Stimulated activated CD8-positive, alpha-beta memory T cell treated with anti-CD3 and anti-CD28 coated beads, Interleukin-7, amount 100 ng/mL, for 4 hours (primary cell): ENCODE data around the gene HOOK2.

Experiments
- DNase-seq, 2 donors: peaks; one replicate each; pipeline ENCODE4 v3.0.0-alpha.2; 2020; ENCODE audit warnings: low read depth in 2 of 2

The HOOK2 gene

GRCh38 chr19:12794196-12794941 is 19.0 kb upstream of the HOOK2 start:
- no peak for DNase-seq

- DNase-seq, result peak; percentile 89 to 97
Observed at GRCh38 chr19:12793290-12794195, 18.2 kb upstream of the HOOK2 start.

GRCh38 chr19:12792853-12793289 is 17.5 kb upstream of the HOOK2 start:
- DNase-seq, result no peak

DNA sequence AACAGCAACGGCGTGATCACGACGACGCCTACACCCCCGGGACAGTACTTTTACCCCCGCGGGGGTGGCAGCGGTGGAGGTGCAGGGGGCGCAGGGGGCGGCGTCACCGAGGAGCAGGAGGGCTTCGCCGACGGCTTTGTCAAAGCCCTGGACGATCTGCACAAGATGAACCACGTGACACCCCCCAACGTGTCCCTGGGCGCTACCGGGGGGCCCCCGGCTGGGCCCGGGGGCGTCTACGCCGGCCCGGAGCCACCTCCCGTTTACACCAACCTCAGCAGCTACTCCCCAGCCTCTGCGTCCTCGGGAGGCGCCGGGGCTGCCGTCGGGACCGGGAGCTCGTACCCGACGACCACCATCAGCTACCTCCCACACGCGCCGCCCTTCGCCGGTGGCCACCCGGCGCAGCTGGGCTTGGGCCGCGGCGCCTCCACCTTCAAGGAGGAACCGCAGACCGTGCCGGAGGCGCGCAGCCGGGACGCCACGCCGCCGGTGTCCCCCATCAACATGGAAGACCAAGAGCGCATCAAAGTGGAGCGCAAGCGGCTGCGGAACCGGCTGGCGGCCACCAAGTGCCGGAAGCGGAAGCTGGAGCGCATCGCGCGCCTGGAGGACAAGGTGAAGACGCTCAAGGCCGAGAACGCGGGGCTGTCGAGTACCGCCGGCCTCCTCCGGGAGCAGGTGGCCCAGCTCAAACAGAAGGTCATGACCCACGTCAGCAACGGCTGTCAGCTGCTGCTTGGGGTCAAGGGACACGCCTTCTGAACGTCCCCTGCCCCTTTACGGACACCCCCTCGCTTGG is 16.9 kb upstream of the HOOK2 start:
- peak; percentile 76 to 84 for DNase-seq

GRCh38 chr19:12791345-12792050 is 16.1 kb upstream of the HOOK2 start, which contains the start of gene JUNB:
Gene JUNB, plus strand, starts transcription at chr19:12791486. Its CDS starts 286 bp downstream, at chr19:12791772.
- DNase-seq, result peak; percentile 90 to 96

DNA sequence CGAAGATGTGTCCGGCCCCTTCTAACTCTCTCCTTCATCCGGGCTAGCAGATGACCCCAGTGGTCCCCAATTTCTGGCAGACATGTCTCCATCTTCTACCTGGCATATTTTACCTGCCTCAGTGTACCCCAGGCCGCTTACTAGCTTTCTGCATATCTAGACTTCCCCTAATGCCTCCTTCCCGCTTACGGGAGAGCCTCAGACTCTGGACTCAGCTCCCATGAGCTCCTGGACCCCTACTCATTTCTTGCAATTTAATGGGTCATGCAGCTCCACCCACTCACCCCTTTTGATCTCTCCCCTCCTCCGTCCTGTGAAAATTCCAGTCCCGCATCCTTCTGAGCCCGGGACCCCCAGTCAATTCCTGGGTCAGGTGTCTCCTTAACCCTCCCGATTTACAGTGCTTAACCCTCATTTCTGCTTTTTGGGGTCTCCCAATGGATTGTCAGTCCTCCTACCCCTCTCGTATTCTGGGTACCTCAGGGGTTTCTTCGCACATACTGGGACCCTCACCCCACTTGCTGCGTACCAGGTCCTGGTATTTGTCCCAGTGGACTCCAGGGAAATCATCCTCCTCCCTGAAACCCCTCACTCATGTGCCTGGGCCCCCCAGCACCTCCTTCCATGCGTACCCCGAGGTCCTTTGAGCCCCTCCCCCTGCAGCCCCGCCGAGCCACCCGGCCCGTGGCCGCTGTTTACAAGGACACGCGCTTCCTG is 15.4 kb upstream of the HOOK2 start:
- no peak for DNase-seq

GRCh38 chr19:12789904-12790619 is 14.7 kb upstream of the HOOK2 start:
- DNase-seq, result peak; percentile 77 to 91

DNA sequence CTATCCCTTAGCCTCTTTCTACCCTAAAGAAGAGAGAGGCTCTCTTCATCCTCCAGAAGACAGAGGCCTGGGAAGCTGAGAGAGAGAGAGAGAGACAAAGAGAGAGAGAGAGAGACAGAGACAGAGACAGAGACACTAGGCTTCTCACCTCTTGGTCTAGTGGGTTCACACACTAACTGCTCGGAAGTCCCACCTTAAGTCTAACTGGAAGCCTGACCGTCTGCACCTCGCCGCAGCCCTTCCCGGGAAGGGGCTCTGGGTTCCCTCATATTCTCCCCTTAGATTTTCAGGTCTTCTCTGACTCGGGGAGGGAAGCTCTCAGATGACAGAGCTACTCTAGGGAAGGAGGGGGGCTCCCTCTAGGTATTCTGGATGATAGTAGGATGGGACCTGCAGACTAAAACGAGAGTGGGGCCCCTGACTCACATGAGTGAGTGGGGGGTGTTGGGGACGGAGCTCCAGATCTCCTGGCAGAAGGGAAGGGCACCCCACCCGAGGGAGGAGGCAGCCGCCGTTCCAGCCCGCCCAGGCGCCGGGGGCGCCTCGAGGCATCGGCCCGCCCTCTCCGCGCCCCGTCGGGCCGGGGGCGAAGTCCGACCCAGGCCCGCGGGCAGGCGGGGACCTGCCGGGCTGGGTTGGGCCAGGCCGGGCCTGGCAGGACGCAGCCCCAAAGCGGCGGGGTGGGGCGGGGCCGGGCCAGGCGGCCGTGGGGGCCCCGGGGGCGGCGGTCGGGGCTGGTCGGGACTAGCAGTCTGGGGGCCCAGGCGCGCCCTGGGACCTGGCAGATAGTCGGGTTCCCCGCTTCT is 13.9 kb upstream of the HOOK2 start:
- DNase-seq, result peak in 1 of 2 donors; percentile 37

DNA sequence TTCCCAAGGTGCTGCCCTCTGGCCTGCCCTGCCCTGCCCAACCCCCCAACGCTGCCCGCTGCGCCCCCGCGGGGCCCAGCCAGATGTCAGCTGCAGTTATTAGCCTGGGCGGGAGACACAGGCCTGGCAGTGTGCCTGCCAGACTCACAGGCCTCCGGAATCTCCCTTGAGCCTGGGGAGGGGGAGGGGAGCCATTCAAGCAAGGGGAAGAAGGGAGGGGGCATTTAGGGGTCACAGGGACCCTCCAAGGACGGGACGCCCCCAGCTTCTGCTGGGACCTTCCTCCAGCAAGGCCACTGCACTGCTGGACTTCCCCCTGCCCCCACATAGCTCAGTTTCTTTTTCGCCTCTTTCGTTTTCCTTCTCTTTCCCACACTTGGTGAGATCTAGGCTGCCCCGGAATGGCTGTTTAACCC is 13.3 kb upstream of the HOOK2 start:
- peak in 1 of 2 donors; percentile 37 for DNase-seq

DNA sequence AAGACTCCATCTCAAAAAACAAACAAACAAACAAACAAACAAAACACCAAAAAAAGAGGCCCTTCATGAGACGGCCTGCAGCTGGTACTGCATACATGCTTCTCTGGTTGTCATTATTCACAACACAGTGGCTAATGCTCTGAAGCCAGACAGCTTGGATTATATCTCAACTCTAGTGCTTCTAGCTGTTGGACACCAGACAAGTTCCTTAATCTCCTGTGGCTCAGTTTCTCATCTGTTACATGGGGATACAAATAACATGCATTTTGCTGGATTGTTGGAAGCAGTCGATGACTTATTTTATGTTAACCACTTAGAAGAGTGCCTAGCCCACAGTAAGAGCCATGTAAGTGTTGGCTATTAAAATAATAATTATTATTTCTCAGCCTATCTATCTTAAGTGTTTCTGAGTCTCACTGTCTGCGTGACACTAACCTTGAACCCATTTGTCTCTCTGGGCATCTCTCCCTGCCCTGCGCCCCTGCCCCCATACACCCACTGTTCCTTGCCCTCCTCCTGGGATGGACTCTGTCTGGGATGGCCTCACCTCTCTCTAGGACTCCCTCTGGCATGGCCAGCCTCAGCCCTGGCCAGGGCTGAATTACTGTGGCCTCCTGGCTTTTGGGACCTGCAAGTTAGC is 12.8 kb upstream of the HOOK2 start:
- no peak for DNase-seq

GRCh38 chr19:12787458-12787857 is 12.1 kb upstream of the HOOK2 start:
- DNase-seq, result no peak

DNA sequence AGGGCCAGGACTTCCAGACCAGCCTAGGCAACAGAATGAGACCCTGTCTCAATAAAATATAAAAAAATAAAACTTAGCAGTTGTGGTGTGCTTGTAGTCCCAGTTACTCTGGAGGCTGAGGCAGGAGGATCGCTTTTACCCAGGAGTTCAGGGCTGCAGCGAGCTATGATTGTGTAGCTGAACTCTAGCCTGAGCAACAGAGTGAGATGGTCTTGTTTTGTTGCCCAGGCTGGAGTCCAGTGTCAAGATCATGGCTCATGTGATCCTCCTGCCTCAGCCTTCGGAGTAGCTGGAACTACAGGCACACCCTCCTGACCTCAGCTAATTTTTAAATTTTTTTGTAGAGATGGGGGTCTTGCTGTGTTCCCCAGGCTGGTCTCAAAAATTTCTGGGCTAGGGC is 11.6 kb upstream of the HOOK2 start:
- no peak for DNase-seq

DNA sequence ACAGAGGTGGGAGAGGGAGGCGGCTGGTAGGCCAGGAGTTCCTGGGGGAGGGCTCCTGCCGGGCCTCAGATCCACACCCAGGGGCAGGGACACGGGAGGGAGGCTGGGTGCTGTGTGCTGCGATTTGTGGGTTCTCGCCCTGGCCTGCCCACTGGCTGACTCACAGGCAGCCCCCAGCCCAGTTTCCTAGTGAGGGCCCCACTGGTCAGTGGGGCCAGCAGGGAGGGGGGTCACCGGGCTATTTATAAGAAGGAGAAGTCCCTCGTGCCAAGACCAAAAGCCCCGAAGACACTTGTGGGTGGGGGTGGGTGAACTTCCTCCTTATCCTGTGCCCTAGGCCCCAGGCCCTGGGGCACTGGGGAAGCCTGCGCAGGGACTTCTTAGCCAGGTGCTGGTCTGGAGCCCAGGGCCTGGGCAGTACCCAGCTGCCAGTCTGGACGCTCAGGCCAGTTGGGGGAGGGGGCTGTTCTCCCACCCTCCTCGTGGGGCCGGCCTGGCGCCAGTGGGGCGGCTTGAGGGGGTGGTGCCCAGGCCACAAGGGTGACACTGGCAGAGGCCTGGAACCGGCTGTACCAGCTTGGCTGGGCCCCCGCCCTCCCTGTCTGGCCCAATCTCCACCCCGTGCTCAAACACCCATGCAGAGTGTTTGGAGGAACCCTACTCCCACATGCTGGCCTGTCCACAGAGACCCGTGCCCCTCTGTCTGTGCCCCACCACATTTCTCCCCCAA is 11.0 kb upstream of the HOOK2 start:
- no peak for DNase-seq

DNA sequence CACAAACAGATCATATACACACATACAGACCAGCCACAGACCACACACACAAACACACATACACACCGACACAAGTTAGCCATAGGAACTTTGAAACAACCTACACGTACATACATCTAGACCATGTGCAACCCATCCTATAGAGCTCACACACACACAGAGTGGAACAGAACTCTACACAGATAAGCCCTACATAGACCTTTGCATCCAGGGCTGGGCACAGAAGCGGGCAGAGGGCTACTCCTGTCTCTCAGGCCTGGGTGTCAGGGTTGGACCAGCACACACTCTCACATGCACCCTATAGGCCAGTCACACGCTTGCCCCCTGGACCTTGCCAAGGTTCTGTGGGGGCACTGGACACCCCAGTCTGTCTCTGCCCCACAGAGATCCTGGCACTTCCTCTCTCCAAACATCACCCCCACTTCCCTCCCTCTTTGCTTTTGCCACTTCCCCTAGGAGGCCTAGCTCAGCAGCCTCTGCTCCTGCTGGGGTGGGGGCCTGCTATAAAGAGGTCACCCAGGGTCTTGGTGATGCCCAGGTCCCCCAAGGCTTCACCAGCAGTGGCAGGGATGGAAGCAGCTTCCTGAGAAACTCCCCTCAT is 10.2 kb upstream of the HOOK2 start:
- DNase-seq, result no peak

DNA sequence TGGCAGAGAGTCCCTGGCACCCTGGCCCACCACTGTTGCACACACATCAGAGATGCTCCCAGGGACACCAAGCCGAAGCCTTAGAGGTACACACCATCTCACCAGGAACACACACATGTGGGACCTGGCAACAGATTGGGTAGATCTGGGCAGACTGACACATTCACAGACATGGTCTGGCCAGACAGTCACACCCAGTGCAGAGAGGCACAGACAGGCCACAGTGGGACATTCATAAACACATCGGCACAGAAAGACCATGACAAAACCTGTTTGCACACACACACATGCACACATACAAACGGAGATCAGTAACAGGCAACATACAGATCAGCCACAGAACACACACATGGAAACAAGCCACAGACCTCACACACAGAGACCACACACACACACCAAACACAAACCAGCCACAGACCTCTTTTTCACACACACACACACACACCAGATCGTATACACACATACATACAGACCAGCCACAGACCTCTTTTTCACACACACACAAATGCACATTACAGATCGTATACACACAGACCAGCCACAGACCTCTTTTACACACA is 9.6 kb upstream of the HOOK2 start:
- no peak for DNase-seq

DNA sequence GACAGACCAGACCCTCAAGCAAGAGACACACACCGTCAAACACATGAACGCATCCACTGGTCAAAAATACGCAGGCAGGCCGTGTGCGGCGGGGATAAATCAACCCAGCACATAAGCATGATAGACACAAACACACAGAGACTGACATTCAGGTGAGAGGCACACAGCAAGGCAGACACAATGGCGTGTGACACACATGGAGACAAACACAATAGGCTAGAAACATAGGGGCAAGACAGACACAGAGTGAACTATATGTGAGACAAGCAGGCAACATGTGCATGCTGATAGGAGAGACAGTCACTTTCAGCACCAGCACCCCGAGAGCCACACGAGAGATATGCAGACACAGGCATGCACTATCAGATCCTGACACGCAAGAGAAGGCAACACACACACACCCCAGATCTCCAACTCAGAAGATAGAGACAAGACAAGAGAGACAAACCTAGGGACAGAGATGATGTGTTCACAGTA is 9.1 kb upstream of the HOOK2 start:
- DNase-seq, result no peak

- DNase-seq, result no peak
Observed at GRCh38 chr19:12783849-12784393, 8.6 kb upstream of the HOOK2 start.
